Sigmoid colon (tissue), 7 donors: ENCODE data around the gene BIN2. TPM values are rescaled to one million over a fixed set of nuclear protein-coding genes. Genes with fewer than 3 reads are reported as not detected.

Source experiments
- DNase-seq: peaks from one replicate; pipeline ENCODE4 v3.0.0-alpha.2; 2019
- H3K27ac ChIP-seq, 4 donors: fragments of 200-600 bp; sonication (generic); one replicate each; pipeline ENCODE4 v1.5.1; 2016 to 2019; ENCODE audit warnings: mild to moderate bottlenecking in 1 of 4
- H3K27me3 ChIP-seq, 3 donors: fragments of 200-600 bp; sonication (generic); one replicate each; pipeline ENCODE4 v1.5.1; 2019; ENCODE audit warnings: mild to moderate bottlenecking in 1 of 3
- H3K36me3 ChIP-seq, 4 donors: fragments of 200-600 bp; sonication (generic); one replicate each; pipeline ENCODE4 v1.5.1; 2016 to 2019
- H3K4me1 ChIP-seq, 4 donors: fragments of 200-600 bp; sonication (generic); one replicate each; pipeline ENCODE4 v1.5.1; 2017 to 2019
- H3K4me3 ChIP-seq, 4 donors: fragments of 200-600 bp; sonication (generic); one replicate each; pipeline ENCODE4 v1.5.1; 2017 to 2019; ENCODE audit warnings: mild to moderate bottlenecking in 2 of 4, moderate library complexity in 1 of 4
- H3K9me3 ChIP-seq, 4 donors: fragments of 200-600 bp in 3 of 4; sonication (generic) in 3 of 4; one replicate each; pipeline versions ENCODE4 v1.5.1 to v1.6.1; 2013 to 2019
- EP300 ChIP-seq, 4 donors: sonication (generic); formaldehyde crosslinking; IDR thresholded peaks; one replicate each; pipeline ENCODE4 v1.6.1; 2017; ENCODE audit warnings: antibody characterized with exemption in 4 of 4
- POLR2A ChIP-seq, 2 donors: fragments of 450-650 bp; IDR thresholded peaks; one replicate each; pipeline ENCODE4 v1.6.1; 2016; ENCODE audit warnings: antibody characterized with exemption in 2 of 2, mild to moderate bottlenecking in 2 of 2, moderate library complexity in 2 of 2
- POLR2AphosphoS5 ChIP-seq, 4 donors: sonication (generic); formaldehyde crosslinking; IDR thresholded peaks; one replicate each; pipeline ENCODE4 v1.6.1; 2017; ENCODE audit warnings: antibody characterized with exemption in 4 of 4
- WGBS, 2 donors: extraction: QIAGEN DNeasy Blood & Tissue Kit; methylation state at CpG; one replicate each; pipeline ENCODE4 v1.1.7; 2013; 5-methylcytosine and 5-hydroxymethylcytosine counted together
- intact Hi-C: fragments of 100-400 bp; cut with DNase I; formaldehyde crosslinking; loops from one replicate; pipeline ENCODE4 v1.15.1; 2023
- polyA plus RNA-seq, 3 donors: library from polyadenylated mRNA; stranded (reverse); fragments of 200-250 nt; gene quantifications; one replicate each; pipeline ENCODE4 v1.2.3, GENCODE V29; 2013
- total RNA-seq, 4 donors: library from RNA; depleted of rRNA; stranded (reverse); fragments of >200 nt; gene quantifications; one replicate each; pipeline ENCODE4 v1.1.0, GENCODE V29; 2016
- TF ChIP-seq, protein P1 (sequence below), 4 experiments: fragments of 450-650 bp in 3 of 4; fragments of 200-600 bp in 1 of 4; IDR thresholded peaks; one replicate each; pipeline ENCODE4 v1.5.1; 2016 to 2019; ENCODE audit warnings: antibody characterized with exemption in 4 of 4, mild to moderate bottlenecking in 3 of 4, moderate library complexity in 2 of 4
- donor health status: healthy with polysubstance abuse.
- donor health status: Bipolar disorder and iron deficiency.
- donor health status: healthy.

BIN2 gene
- total and polyA plus RNA-seq, 7 donors, result 2.3 to 21.2 (median 4.2) TPM

DNA sequence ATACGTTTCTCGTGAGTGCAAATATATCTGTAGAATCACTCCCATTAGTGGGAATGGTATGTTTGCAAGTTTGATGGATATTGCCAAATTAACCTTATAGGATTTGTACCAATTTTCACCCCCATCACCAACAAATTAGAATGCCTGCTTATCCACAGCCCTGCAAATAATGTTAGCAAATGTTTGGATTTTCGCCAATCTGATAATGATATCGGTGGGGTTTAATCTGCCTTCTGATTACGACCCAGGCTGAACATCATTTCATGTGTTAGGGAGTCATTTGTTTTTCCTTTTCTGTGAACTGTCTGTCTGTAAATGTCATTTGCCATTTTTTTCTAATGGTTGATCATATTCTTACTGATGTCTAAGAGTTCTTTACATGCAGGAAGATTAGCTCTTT, 89.4 kb downstream of the BIN2 start:
- Histone ChIP-seq H3K4me1 (peaks cover 0 to 6% (median 2%) of the 10 kb centered on the region in 4 donors), H3K36me3 (no peaks in the 10 kb centered on the region), H3K27ac (no peak overlapping the region), H3K4me3 (no peak overlapping the region), H3K9me3 (no peaks in the 10 kb centered on the region), H3K27me3 (no peaks in the 10 kb centered on the region)
- no peak for DNase-seq
- intact Hi-C loops, result no loop called here
- TF ChIP-seq POLR2AphosphoS5 (IDR thresholded peaks at IDR 0.05) (no peak), POLR2A (IDR thresholded peaks at IDR 0.05) (no peak), EP300 (IDR thresholded peaks at IDR 0.05) (no peak)
- TF ChIP-seq, protein P1, sequence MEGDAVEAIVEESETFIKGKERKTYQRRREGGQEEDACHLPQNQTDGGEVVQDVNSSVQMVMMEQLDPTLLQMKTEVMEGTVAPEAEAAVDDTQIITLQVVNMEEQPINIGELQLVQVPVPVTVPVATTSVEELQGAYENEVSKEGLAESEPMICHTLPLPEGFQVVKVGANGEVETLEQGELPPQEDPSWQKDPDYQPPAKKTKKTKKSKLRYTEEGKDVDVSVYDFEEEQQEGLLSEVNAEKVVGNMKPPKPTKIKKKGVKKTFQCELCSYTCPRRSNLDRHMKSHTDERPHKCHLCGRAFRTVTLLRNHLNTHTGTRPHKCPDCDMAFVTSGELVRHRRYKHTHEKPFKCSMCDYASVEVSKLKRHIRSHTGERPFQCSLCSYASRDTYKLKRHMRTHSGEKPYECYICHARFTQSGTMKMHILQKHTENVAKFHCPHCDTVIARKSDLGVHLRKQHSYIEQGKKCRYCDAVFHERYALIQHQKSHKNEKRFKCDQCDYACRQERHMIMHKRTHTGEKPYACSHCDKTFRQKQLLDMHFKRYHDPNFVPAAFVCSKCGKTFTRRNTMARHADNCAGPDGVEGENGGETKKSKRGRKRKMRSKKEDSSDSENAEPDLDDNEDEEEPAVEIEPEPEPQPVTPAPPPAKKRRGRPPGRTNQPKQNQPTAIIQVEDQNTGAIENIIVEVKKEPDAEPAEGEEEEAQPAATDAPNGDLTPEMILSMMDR (IDR thresholded peaks at IDR 0.05), result no peak
- WGBS, 2 donors, result 71 to 80% methylated on average over 5 of the region's 5 CpGs

DNA sequence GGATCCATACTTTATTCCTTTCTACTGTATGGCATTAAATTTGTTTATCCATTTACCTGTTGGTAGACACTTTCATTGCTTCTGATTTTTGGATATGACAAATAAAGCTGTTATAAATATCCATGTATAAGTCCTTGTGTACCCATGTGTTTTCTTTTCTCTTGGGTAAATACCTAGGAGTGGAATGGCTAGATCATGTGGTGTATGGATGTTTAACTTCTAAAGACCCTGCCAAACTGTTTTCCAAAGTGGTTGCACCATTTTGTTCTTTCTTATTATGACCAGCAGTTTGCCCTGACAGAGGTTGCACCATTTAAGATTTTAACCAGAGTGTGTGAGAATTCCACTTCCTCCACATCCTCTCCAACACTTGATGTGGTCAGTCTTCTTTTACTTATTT, 91.3 kb downstream of the BIN2 start:
- no peak for DNase-seq
- Histone ChIP-seq H3K4me1 (no peaks in the 10 kb centered on the region), H3K36me3 (no peaks in the 10 kb centered on the region), H3K27ac (no peak overlapping the region), H3K9me3 (no peaks in the 10 kb centered on the region), H3K4me3 (no peak overlapping the region), H3K27me3 (no peaks in the 10 kb centered on the region)
- intact Hi-C loops, result no loop called here
- TF ChIP-seq POLR2A (IDR thresholded peaks at IDR 0.05) (no peak), EP300 (IDR thresholded peaks at IDR 0.05) (no peak), POLR2AphosphoS5 (IDR thresholded peaks at IDR 0.05) (no peak)
- TF ChIP-seq, protein P1 (IDR thresholded peaks at IDR 0.05), result no peak

Other genes starting within 250 kb of the BIN2 start
- 10 to 100 TPM; 17.4 to 23.9 (median 20.6) TPM for gene CSRNP2, start 240.6 kb downstream of the BIN2 start, total RNA-seq
- 10 to 100 TPM in 1 of 3 donors, 1 to 10 TPM in 2; 8.4 to 11.4 (median 9.2) TPM for gene CSRNP2, start 240.6 kb downstream of the BIN2 start, polyA plus RNA-seq
- gene TFCP2, start 151.0 kb downstream of the BIN2 start, total RNA-seq, result 10 to 100 TPM; 11.9 to 17.8 (median 13.7) TPM
- 10 to 100 TPM; 10.4 to 18.1 (median 12.6) TPM for gene TFCP2, start 151.0 kb downstream of the BIN2 start, polyA plus RNA-seq
- 10 to 100 TPM in 1 of 4 donors, 1 to 10 TPM in 3; 5.8 to 15.8 (median 8.5) TPM for gene POU6F1, start 106.1 kb downstream of the BIN2 start, total RNA-seq
- gene POU6F1, start 106.1 kb downstream of the BIN2 start, polyA plus RNA-seq, result 1 to 10 TPM; 1.2 to 4.5 (median 1.6) TPM
- 100 to 1,000 TPM; 107 to 265 (median 191) TPM for gene DAZAP2, start 85.3 kb downstream of the BIN2 start, total RNA-seq
- 100 to 1,000 TPM; 428 to 701 (median 638) TPM for gene DAZAP2, start 85.3 kb downstream of the BIN2 start, polyA plus RNA-seq
- gene SMAGP, start 53.8 kb downstream of the BIN2 start, total RNA-seq, result 1 to 10 TPM; 1.9 to 5.3 (median 3.4) TPM
- gene SMAGP, start 53.8 kb downstream of the BIN2 start, polyA plus RNA-seq, result 10 to 100 TPM; 78.8 to 81.7 (median 81.1) TPM
- not detected for gene CELA1, start 22.5 kb upstream of the BIN2 start, total RNA-seq
- not detected for gene CELA1, start 22.5 kb upstream of the BIN2 start, polyA plus RNA-seq
- 1 to 10 TPM; 1.6 to 7.6 (median 4.6) TPM for gene GALNT6, start 67.2 kb upstream of the BIN2 start, total RNA-seq
- gene GALNT6, start 67.2 kb upstream of the BIN2 start, polyA plus RNA-seq, result 10 to 100 TPM in 1 of 3 donors, 1 to 10 TPM in 2; 3.7 to 10.6 (median 7.2) TPM
- gene SLC4A8, start 100.7 kb upstream of the BIN2 start, total RNA-seq, result 1 to 10 TPM in 2 of 4 donors, under 1 TPM in 2; 0.16 to 3.0 (median 1.3) TPM
- 1 to 10 TPM in 1 of 3 donors, under 1 TPM in 2; under 0.01 to 1.1 (median under 0.01) TPM for gene SLC4A8, start 100.7 kb upstream of the BIN2 start, polyA plus RNA-seq